ENCODE data around the gene PGM2. TPM values are rescaled to one million over a fixed set of nuclear protein-coding genes. Genes with fewer than 3 reads are reported as not detected.

PGM2 gene
- total and polyA plus RNA-seq, 2 donors (not counting 3 experiments of a cell fraction or from before 2014, with no cell fraction given) = 17.9 to 53.9 TPM

DNA sequence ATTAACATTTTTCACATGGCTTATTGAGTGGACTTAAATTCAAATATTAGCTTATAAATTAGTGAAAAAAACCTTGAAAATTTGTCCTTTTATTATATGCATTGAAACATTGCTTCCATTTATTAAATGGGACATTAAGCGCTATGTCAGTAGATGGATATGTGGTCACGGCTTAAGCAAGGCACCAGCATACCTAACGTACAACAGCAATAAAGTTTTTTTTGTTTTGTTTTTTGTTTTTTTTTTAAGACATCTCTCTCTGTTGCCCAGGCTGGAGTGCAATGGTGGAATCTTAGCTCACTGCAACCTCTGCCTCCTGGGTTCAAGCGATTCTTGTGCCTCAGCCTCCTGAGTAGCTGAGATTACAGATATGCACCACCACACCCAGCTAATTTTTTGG is 31.6 kb downstream of the PGM2 start:
- H3K9me3 ChIP-seq (replicated peaks; ENCODE audit: control insufficient read depth, insufficient read depth, low read length) = no peaks in the 10 kb centered on the region
- H4K20me1 ChIP-seq (replicated peaks; ENCODE audit: control insufficient read depth, extremely low read depth, insufficient read depth, low read length) = no peaks in the 10 kb centered on the region
- no peaks in the 10 kb centered on the region for H3K9me1 ChIP-seq (replicated peaks; ENCODE audit: control insufficient read depth, extremely low read depth, insufficient read depth, low read length)
- H3K4me2 ChIP-seq (ENCODE audit: insufficient read depth, low read length) = no peak overlapping the region
- dilution Hi-C loops (cut with MboI; ENCODE audit: extremely low pct_ligation_motif_present, low sequenced_read_pairs) (no loop called here), intact Hi-C loops (cut with micrococcal nuclease) (no loop called here)
- no TSS peak for BruUV-seq (replicated peaks)
- H3K9ac ChIP-seq (replicated peaks; ENCODE audit: extremely low read depth, insufficient read depth, low read length) = no peak overlapping the region
- H2AFZ ChIP-seq (ENCODE audit: low read depth, low read length) = no peak overlapping the region
- ChIA-PET POLR2A (no interaction called here), CTCF (interaction anchor here (1.4 to 1.8 kb wide), 2 partner anchors 23 to 177 kb away, joined by 3 to 12 read pairs; no protein-coding TSS in a partner anchor)
- H3K79me2 ChIP-seq (ENCODE audit: control insufficient read depth, insufficient read depth, low read length) = no peaks in the 10 kb centered on the region
- peaks cover 5 to 19% of the 10 kb centered on the region in 2 experiments for H3K36me3 ChIP-seq (ENCODE audit: control insufficient read depth in 2 of 2, extremely low read depth in 1 of 2, insufficient read depth in 2 of 2, low read length in 2 of 2)
- H3K27ac ChIP-seq (ENCODE audit: insufficient read depth, low read depth, low read length) = no peak overlapping the region
- H3K4me3 ChIP-seq (replicated peaks in 1 of 3; ENCODE audit: insufficient read depth in 1 of 3, low read depth in 1 of 3, low read length in 3 of 3) = no peak overlapping the region
- H3K4me1 ChIP-seq (ENCODE audit: control insufficient read depth, extremely low read depth, insufficient read depth, low read length) = no peaks in the 10 kb centered on the region
- no peak for TF ChIP-seq POLR2AphosphoS5 (IDR thresholded peaks at IDR 0.05; ENCODE audit: insufficient read depth, low read depth, low read length)
- TF ChIP-seq GATA2 (IDR thresholded peaks at IDR 0.05; ENCODE audit: insufficient read depth, insufficient read length, low read depth, low read length) = no peak
- no peak for TF ChIP-seq POLR2A (IDR thresholded peaks at IDR 0.05; ENCODE audit: low read depth, low read length)
- TF ChIP-seq JUN (IDR thresholded peaks at IDR 0.05; ENCODE audit: borderline replicate concordance, insufficient read depth, insufficient read length, low read depth) = no peak
- TF ChIP-seq MAX (IDR thresholded peaks at IDR 0.05; ENCODE audit: insufficient read depth, insufficient read length) = no peak
- TF ChIP-seq EZH2 (IDR thresholded peaks at IDR 0.05; ENCODE audit: borderline replicate concordance, low read depth, low read length, severe bottlenecking) = no peak
- no peak for TF ChIP-seq FOS (IDR thresholded peaks at IDR 0.05; ENCODE audit: borderline replicate concordance, insufficient read depth, low read length)
- TF ChIP-seq CTCF (IDR thresholded peaks at IDR 0.05; ENCODE audit: extremely low read depth in 1 of 2, insufficient read depth in 1 of 2, low read depth in 1 of 2, low read length in 2 of 2) = no peak
- no peak for TF ChIP-seq MYC (IDR thresholded peaks at IDR 0.05; ENCODE audit: low read depth, low read length)
- no peaks in the 10 kb centered on the region for H3K27me3 ChIP-seq (ENCODE audit: control insufficient read depth in 2 of 2, insufficient read depth in 2 of 2, low read length in 2 of 2)
- DNase-seq (ENCODE audit: low read depth, low spot score) (no peak), FAIRE-seq (no peak)
